Fibroblast of mammary gland (primary cell): Measurements from ENCODE around the gene CD40.

Experiments
- DNase-seq: peaks from one replicate; pipeline ENCODE4 v3.0.0-alpha.2; 2010; ENCODE audit warnings: low read depth
- H3K4me3 ChIP-seq: 2 replicates; pipeline ENCODE4 v1.5.1; 2011; ENCODE audit warnings: low read depth, mild to moderate bottlenecking, low read length, moderate library complexity; ENCODE audit not compliant: control insufficient read depth
- CTCF ChIP-seq: conservative IDR thresholded peaks from 2 replicates; pipeline ENCODE4 v1.5.1; 2011; ENCODE audit warnings: low read depth, low read length, inconsistent platforms; ENCODE audit not compliant: control insufficient read depth, insufficient read depth

CD40 gene

GRCh38 chr20:46076806-46077205 lies 41.3 kb upstream of the CD40 start:
- no peak overlapping the region for H3K4me3 ChIP-seq
- no peak for TF ChIP-seq CTCF
- DNase-seq, result no peak

- DNase-seq, result no peak
- H3K4me3 ChIP-seq, result no peak overlapping the region
- no peak for TF ChIP-seq CTCF
Measured at GRCh38 chr20:46077642-46078305, 40.3 kb upstream of the CD40 start.

GRCh38 chr20:46078954-46079353 lies 39.2 kb upstream of the CD40 start:
- no peak overlapping the region for H3K4me3 ChIP-seq
- DNase-seq, result no peak
- no peak for TF ChIP-seq CTCF

- no peak for TF ChIP-seq CTCF
- no peak overlapping the region for H3K4me3 ChIP-seq
- DNase-seq, result no peak
Measured at GRCh38 chr20:46081074-46081473, 37.0 kb upstream of the CD40 start.

GRCh38 chr20:46083101-46083500 lies 35.0 kb upstream of the CD40 start:
- DNase-seq, result no peak
- H3K4me3 ChIP-seq, result no peak overlapping the region
- TF ChIP-seq CTCF, result no peak

- DNase-seq, result no peak
- no peak overlapping the region for H3K4me3 ChIP-seq
- TF ChIP-seq CTCF, result no peak
Measured at GRCh38 chr20:46083531-46084061, 34.5 kb upstream of the CD40 start.
